Ascending aorta (tissue), 2 donors: ENCODE measurements around the gene WDR76. TPM values are rescaled to one million over a fixed set of nuclear protein-coding genes. Genes with fewer than 3 reads are reported as not detected.

Experiments used
- DNase-seq, 2 donors: peaks; one replicate each; pipeline ENCODE4 v3.0.0-alpha.2; 2019; ENCODE audit warnings: low spot score in 2 of 2
- H3K27ac ChIP-seq, 2 donors: fragments of 200-600 bp; sonication (generic); one replicate each; pipeline ENCODE4 v1.5.1; 2016 to 2017; ENCODE audit warnings: mild to moderate bottlenecking in 1 of 2
- H3K27me3 ChIP-seq: fragments of 200-600 bp; sonication (generic); one replicate; pipeline ENCODE4 v1.5.1; 2017
- H3K36me3 ChIP-seq, 2 donors: fragments of 200-600 bp; sonication (generic); one replicate each; pipeline ENCODE4 v1.5.1; 2016
- H3K4me1 ChIP-seq, 2 donors: fragments of 200-600 bp; sonication (generic); one replicate each; pipeline ENCODE4 v1.5.1; 2016 to 2017; ENCODE audit warnings: mild to moderate bottlenecking in 1 of 2
- H3K4me3 ChIP-seq, 2 donors: fragments of 200-600 bp; sonication (generic); one replicate each; pipeline ENCODE4 v1.5.1; 2016 to 2017; ENCODE audit warnings: mild to moderate bottlenecking in 1 of 2
- H3K9me3 ChIP-seq, 2 donors: fragments of 200-600 bp; sonication (generic); one replicate each; pipeline ENCODE4 v1.5.1; 2016
- intact Hi-C: fragments of 100-400 bp; cut with DNase I; formaldehyde crosslinking; loops from one replicate; pipeline ENCODE4 v1.15.1; 2023
- total RNA-seq: library from RNA; depleted of rRNA; stranded (reverse); fragments of >200 nt; gene quantifications from one replicate; pipeline ENCODE4 v1.1.0, GENCODE V29; 2016
- TF ChIP-seq, protein P1 (sequence below), 3 experiments: fragments of 200-600 bp in 2 of 3; fragments of 450-650 bp in 1 of 3; sonication (generic) in 2 of 3; IDR thresholded peaks; one replicate each; pipeline ENCODE4 v1.5.1; 2016 to 2019; ENCODE audit warnings: antibody characterized with exemption in 3 of 3, mild to moderate bottlenecking in 1 of 3, moderate library complexity in 1 of 3

WDR76 gene
- total RNA-seq, 1 donor from 2014 or later, result 5.2 TPM

DNA sequence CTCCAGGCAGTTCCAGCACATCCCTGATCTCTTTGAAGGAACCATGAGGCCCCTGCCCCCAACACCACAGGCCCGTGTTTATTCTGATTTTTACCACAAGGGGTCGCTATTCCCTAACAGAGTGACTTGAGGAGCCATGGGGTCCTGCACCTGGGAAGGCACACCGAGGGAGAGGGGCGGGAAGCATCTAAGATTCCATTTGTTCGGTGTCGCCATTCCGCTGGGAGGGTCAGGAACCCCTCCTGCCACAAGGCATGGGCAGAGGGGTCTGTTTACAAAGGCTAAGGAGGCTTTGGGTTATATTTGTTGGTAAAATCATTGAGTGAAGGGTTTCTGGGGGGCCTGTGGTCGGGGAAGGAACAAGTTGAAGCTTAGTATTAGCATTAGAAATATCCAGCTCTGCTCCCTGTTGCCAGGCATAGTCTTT lies 77.1 kb downstream of the WDR76 start:
- intact Hi-C loops, result loop anchor here (1.0 kb wide), 1 partner anchor 162 kb away; no protein-coding TSS in a partner anchor
- H3K4me3 ChIP-seq, result no peak overlapping the region
- no peak overlapping the region for H3K27ac ChIP-seq
- no peaks in the 10 kb centered on the region for H3K4me1 ChIP-seq
- H3K9me3 ChIP-seq, result no peaks in the 10 kb centered on the region
- H3K36me3 ChIP-seq, result no peaks in the 10 kb centered on the region
- DNase-seq, result peak in 1 of 2 donors; percentile 69
- no peaks in the 10 kb centered on the region for H3K27me3 ChIP-seq
- TF ChIP-seq, protein P1, sequence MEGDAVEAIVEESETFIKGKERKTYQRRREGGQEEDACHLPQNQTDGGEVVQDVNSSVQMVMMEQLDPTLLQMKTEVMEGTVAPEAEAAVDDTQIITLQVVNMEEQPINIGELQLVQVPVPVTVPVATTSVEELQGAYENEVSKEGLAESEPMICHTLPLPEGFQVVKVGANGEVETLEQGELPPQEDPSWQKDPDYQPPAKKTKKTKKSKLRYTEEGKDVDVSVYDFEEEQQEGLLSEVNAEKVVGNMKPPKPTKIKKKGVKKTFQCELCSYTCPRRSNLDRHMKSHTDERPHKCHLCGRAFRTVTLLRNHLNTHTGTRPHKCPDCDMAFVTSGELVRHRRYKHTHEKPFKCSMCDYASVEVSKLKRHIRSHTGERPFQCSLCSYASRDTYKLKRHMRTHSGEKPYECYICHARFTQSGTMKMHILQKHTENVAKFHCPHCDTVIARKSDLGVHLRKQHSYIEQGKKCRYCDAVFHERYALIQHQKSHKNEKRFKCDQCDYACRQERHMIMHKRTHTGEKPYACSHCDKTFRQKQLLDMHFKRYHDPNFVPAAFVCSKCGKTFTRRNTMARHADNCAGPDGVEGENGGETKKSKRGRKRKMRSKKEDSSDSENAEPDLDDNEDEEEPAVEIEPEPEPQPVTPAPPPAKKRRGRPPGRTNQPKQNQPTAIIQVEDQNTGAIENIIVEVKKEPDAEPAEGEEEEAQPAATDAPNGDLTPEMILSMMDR (IDR thresholded peaks at IDR 0.05), result peak; percentile 67 to 90 (median 79)

DNA sequence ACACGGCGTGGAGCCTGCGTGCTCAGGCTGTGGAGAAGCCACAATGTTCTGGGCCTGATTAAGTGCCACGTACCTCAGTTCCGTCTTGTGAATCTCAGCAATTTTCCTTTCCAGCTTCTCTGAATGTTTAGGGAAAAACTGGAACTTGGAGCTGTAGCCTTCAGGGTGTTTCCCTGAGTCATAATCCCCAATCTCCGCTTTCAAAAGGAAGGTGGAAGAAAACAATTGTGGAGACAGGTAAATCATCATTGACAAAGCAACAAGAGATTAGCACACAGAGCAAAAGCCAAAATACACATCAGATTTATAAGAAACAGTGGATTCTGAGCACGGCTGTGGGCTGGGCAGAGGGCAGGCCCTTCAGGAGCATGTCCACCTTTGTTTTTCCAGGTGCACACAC lies 79.0 kb downstream of the WDR76 start:
- TF ChIP-seq, protein P1 (IDR thresholded peaks at IDR 0.05), result no peak
- Histone ChIP-seq H3K27me3 (no peaks in the 10 kb centered on the region), H3K36me3 (no peaks in the 10 kb centered on the region), H3K4me3 (no peak overlapping the region), H3K9me3 (no peaks in the 10 kb centered on the region), H3K27ac (no peak overlapping the region), H3K4me1 (no peaks in the 10 kb centered on the region)
- intact Hi-C loops, result loop anchor here (2.0 kb wide), 1 partner anchor 311 kb away; no protein-coding TSS in a partner anchor
- DNase-seq, result no peak

DNA sequence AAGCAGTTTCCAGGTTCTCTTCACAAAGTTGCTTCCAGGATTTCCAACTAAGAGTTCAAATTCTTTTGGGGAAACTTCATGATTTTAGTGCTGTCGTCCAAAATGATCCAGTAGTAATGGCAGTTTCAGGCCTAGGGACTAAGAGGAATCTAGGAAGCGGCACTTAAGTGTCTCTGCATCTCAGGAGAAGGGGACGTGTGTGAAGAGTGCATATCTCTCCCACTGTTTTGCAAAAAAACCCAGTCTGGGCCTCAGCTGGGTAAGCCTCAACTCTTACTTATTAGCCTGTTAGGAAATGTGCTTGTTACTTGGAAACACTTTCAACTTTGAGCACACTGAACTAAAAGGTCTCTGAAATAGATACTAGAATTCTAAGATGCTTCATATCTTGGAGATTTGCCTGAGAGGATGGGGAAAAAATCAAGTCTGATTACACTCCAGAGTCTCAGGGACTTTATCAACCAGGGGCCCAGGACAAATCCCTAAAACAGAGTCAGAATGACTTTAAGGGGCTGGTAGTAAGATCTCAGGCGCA lies 81.8 kb downstream of the WDR76 start:
- H3K36me3 ChIP-seq, result no peaks in the 10 kb centered on the region
- intact Hi-C loops, result no loop called here
- no peak overlapping the region for H3K4me3 ChIP-seq
- no peak for DNase-seq
- no peaks in the 10 kb centered on the region for H3K27me3 ChIP-seq
- no peak overlapping the region for H3K27ac ChIP-seq
- TF ChIP-seq, protein P1 (IDR thresholded peaks at IDR 0.05), result no peak
- H3K9me3 ChIP-seq, result no peaks in the 10 kb centered on the region
- H3K4me1 ChIP-seq, result peaks cover 4 to 13% of the 10 kb centered on the region in 2 donors

DNA sequence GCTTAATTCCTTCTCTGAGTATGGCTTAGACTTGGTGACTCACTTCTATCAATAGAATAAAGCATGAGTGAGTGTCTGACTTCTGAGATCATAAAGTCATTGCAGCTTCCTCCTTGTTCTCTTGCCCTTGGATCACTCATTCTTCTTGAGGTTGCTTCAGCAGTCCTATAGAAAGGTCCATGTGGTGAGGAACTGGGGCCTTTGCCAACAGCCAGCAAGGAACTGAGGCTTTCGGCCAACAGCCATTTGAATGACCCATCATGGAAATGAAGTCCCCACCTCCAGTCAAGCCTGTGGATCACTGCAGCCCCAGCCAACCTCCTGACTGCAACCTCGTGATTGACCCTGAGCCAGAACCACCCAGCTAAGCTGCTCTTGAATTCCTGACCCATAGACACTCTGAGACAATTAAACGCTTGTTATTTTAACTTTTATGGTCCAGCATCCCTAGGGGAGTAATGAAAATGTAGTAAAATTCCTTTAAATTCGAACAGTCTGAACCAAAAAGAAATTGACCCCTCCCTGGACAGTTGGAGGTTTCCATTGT lies 84.5 kb downstream of the WDR76 start:
- Histone ChIP-seq H3K4me3 (no peak overlapping the region), H3K27ac (no peak overlapping the region), H3K4me1 (peaks cover 4 to 14% of the 10 kb centered on the region in 2 donors), H3K36me3 (no peaks in the 10 kb centered on the region), H3K9me3 (no peaks in the 10 kb centered on the region), H3K27me3 (no peaks in the 10 kb centered on the region)
- DNase-seq, result no peak
- intact Hi-C loops, result no loop called here
- TF ChIP-seq, protein P1 (IDR thresholded peaks at IDR 0.05), result no peak

DNA sequence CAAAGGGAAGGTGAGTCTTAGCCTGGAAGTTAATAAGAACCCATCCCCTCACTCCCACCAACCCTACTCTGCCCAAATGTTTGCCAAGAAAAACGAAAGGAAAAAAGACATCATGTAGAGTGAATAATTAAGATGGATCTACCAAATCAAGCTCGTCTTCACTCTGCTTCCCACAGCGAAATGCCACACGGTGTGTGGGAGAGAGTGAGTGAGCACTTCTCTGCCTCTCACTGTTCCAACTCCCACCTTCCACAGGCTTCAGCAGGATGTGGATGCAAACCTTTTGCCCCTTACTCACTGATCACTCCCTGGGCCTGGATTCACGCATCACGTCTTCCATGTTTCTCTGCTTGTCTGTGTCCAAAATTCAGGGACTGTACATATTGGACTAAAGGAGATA lies 85.4 kb downstream of the WDR76 start:
- H3K9me3 ChIP-seq, result no peaks in the 10 kb centered on the region
- peaks cover 4 to 14% of the 10 kb centered on the region in 2 donors for H3K4me1 ChIP-seq
- H3K36me3 ChIP-seq, result no peaks in the 10 kb centered on the region
- no peaks in the 10 kb centered on the region for H3K27me3 ChIP-seq
- DNase-seq, result no peak
- no peak overlapping the region for H3K4me3 ChIP-seq
- peak overlapping the region in 1 of 2 donors; percentile 51 for H3K27ac ChIP-seq
- TF ChIP-seq, protein P1 (IDR thresholded peaks at IDR 0.05), result no peak
- intact Hi-C loops, result no loop called here
